ENCODE data around the gene KCP.

Gene KCP

GRCh38 chr7:128876978-128877755 is 33.3 kb downstream of the KCP start:
- H3K4me3 ChIP-seq (ENCODE audit: control insufficient read depth, low read depth, low read length), result no peak overlapping the region
- DNase-seq (ENCODE audit: low read depth), result no peak
- TF ChIP-seq CTCF (IDR thresholded peaks at IDR 0.05; ENCODE audit: control insufficient read depth, insufficient read depth, low read depth, low read length, missing control alignments), result no peak

GRCh38 chr7:128876586-128876977 is 33.9 kb downstream of the KCP start:
- H3K4me3 ChIP-seq (ENCODE audit: control insufficient read depth, low read depth, low read length), result no peak overlapping the region
- DNase-seq (ENCODE audit: low read depth), result no peak
- no peak for TF ChIP-seq CTCF (IDR thresholded peaks at IDR 0.05; ENCODE audit: control insufficient read depth, insufficient read depth, low read depth, low read length, missing control alignments)

GRCh38 chr7:128876127-128876526 is 34.4 kb downstream of the KCP start:
- no peak for DNase-seq (ENCODE audit: low read depth)
- TF ChIP-seq CTCF (IDR thresholded peaks at IDR 0.05; ENCODE audit: control insufficient read depth, insufficient read depth, low read depth, low read length, missing control alignments), result no peak
- no peak overlapping the region for H3K4me3 ChIP-seq (ENCODE audit: control insufficient read depth, low read depth, low read length)

- DNase-seq (ENCODE audit: low read depth), result no peak
- H3K4me3 ChIP-seq (ENCODE audit: control insufficient read depth, low read depth, low read length), result no peak overlapping the region
- TF ChIP-seq CTCF (IDR thresholded peaks at IDR 0.05; ENCODE audit: control insufficient read depth, insufficient read depth, low read depth, low read length, missing control alignments), result no peak
These were observed 35.0 kb downstream of the KCP start for GRCh38 chr7:128875523-128875948.

GRCh38 chr7:128874140-128875031 is 36.1 kb downstream of the KCP start:
- no peak for TF ChIP-seq CTCF (IDR thresholded peaks at IDR 0.05; ENCODE audit: control insufficient read depth, insufficient read depth, low read depth, low read length, missing control alignments)
- DNase-seq (ENCODE audit: low read depth), result no peak
- H3K4me3 ChIP-seq (ENCODE audit: control insufficient read depth, low read depth, low read length), result no peak overlapping the region

- DNase-seq (ENCODE audit: low read depth), result no peak
- H3K4me3 ChIP-seq (ENCODE audit: control insufficient read depth, low read depth, low read length), result no peak overlapping the region
- TF ChIP-seq CTCF (IDR thresholded peaks at IDR 0.05; ENCODE audit: control insufficient read depth, insufficient read depth, low read depth, low read length, missing control alignments), result no peak
These were observed 37.3 kb downstream of the KCP start for GRCh38 chr7:128873234-128873633.
